ACC112 (cell line): ENCODE measurements around the gene ASTL.

Experiments used
- H2AFZ ChIP-seq: fragments of 200-600 bp; sonication (generic); one replicate; pipeline ENCODE4 v1.6.0; 2017; ENCODE audit warnings: antibody characterized with exemption, low read length; ENCODE audit not compliant: unreplicated experiment
- H3K27ac ChIP-seq: fragments of 200-600 bp; sonication (generic); 2 replicates; pipeline ENCODE4 v1.5.1; 2014; ENCODE audit warnings: low read depth, mild to moderate bottlenecking, antibody characterized with exemption, low read length, moderate library complexity
- H3K27me3 ChIP-seq: fragments of 200-600 bp; sonication (generic); 2 replicates; pipeline ENCODE4 v1.6.1; 2014; ENCODE audit warnings: mild to moderate bottlenecking, antibody characterized with exemption, low read length, moderate library complexity, mixed read lengths; ENCODE audit not compliant: insufficient read depth
- H3K36me3 ChIP-seq: fragments of 200-600 bp; sonication (generic); 2 replicates; pipeline ENCODE4 v1.6.1; 2016; ENCODE audit warnings: mild to moderate bottlenecking, antibody characterized with exemption, low read length, moderate library complexity, mixed read lengths; ENCODE audit not compliant: insufficient read depth
- H3K4me1 ChIP-seq: fragments of 200-600 bp; sonication (generic); one replicate; pipeline ENCODE4 v1.6.1; 2016; ENCODE audit warnings: low read length, mixed read lengths; ENCODE audit not compliant: insufficient read depth, unreplicated experiment, control insufficient read depth
- H3K4me3 ChIP-seq: fragments of 200-600 bp; sonication (generic); 2 replicates; pipeline ENCODE4 v1.5.1; 2014; ENCODE audit warnings: mild to moderate bottlenecking, low read depth, low read length
- H3K79me2 ChIP-seq: fragments of 200-600 bp; sonication (generic); one replicate; pipeline ENCODE4 v1.6.0; 2016; ENCODE audit warnings: low read length; ENCODE audit not compliant: control insufficient read depth, unreplicated experiment, insufficient read depth

Gene ASTL

DNA sequence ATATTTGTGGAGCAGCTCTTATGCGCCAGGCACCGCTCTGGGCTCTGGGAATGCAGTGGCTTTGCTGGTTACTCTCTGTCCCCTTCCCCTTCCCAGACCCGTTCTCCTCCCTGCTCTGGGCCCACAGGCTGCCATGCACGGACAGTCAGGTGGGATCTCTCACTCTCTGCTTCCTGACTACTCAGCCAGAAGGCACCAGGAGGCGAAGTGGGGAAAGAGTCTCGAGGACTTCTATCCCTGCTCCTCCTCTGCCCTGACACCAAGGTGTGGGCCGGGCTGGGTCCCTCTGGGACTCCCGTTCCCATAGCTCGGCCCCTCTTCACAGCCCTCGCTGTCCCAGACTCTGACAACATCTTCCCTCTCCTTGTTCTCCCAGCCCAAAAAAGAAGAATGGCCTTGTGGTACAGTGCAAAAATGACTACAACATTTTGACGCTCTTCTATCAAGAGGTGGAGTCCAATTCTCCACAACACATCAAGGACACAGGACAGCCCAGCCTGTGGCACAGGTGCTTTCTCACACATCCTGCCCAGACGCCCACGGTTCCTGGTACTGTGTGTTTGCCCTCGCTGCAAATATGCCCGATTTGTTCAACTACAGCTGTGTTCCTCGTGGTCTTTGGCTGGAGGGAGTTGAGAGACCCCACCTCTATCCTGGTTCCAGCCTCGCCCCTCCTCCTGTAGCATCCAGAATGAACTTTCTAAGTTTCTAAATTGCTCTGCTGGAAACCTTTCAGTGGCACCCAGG is 21.0 kb upstream of the ASTL start:
- Histone ChIP-seq H2AFZ (no peak overlapping the region), H3K27ac (no peak overlapping the region)

DNA sequence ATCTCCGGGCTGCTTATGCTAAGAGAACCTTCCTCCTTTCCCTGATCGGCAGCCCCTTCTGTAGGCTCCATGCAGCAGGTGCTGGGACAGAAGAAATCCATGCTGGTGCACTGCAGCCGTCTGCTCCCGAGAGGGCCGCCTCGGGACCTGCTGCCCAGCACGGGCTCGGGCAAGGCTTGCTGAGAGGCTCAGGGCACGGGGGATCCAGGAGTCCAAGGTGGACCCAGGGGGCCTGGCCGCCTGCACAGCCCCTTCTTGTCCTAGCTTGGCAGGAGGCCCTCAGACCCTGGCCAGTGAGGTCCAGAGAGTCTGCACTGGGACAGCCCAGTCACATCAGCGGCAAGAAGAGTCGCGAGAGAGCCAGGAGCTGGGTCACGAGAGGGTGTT is 20.2 kb upstream of the ASTL start:
- Histone ChIP-seq H2AFZ (no peak overlapping the region), H3K27me3 (peaks cover 3% of the 10 kb centered on the region; the same call in 1 of the 2 replicates), H3K4me1 (no peaks in the 10 kb centered on the region), H3K36me3 (no peaks in the 10 kb centered on the region), H3K27ac (no peak overlapping the region), H3K79me2 (no peaks in the 10 kb centered on the region), H3K4me3 (no peak overlapping the region)

More for the DNA sequence above, 21.0 kb upstream of the ASTL start:
- H3K4me1 ChIP-seq: no peaks in the 10 kb centered on the region
- H3K27me3 ChIP-seq: peaks cover 3% of the 10 kb centered on the region; the same call in 1 of the 2 replicates
- H3K36me3 ChIP-seq: no peaks in the 10 kb centered on the region
- no peak overlapping the region for H3K4me3 ChIP-seq
- H3K79me2 ChIP-seq: no peaks in the 10 kb centered on the region

DNA sequence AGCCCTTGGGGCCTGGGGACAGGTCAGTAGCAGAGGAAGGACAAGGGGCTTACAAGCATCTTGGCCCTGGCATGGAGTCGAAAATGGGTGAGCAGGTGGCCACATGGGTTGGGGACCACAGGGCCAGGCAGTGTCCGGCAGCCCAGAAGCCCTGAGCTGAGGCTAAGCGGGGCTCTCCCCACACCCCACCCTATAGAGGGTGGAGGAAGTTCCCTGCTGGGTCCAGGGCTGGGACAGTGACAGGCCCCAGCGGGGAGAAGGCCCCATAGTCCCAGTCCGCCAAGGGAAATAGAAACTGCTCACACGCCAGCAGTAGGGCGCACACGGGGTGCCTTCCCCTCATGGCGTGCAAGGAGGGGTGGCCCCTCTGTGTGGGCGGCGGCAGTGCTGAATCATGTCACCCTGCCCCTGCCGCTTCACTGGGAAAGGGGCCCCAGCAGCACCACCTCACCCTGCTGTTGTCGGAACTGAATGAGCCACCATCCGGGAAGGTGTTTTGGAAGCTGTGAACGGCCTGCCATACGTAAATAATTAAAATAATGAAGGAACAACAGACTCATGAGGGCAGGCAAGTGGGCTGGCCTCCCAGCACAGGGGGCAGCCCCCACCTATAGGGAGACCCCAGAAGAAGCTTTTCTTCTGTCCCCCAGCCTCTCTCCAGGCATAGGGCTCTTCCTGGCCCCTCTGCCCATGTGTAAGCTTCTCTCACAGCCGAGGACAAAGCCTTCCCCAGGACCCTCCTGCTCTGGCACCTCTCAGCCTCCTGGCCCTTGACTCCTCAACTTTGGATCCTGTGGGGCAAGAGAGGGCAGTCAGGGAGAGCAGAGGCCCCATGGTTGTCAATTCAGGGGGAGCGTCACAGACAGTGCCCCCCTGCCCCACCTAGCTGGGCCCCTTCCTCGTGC is 19.6 kb upstream of the ASTL start:
- H2AFZ ChIP-seq: no peak overlapping the region
- peaks cover 3% of the 10 kb centered on the region; the same call in 1 of the 2 replicates for H3K27me3 ChIP-seq

DNA sequence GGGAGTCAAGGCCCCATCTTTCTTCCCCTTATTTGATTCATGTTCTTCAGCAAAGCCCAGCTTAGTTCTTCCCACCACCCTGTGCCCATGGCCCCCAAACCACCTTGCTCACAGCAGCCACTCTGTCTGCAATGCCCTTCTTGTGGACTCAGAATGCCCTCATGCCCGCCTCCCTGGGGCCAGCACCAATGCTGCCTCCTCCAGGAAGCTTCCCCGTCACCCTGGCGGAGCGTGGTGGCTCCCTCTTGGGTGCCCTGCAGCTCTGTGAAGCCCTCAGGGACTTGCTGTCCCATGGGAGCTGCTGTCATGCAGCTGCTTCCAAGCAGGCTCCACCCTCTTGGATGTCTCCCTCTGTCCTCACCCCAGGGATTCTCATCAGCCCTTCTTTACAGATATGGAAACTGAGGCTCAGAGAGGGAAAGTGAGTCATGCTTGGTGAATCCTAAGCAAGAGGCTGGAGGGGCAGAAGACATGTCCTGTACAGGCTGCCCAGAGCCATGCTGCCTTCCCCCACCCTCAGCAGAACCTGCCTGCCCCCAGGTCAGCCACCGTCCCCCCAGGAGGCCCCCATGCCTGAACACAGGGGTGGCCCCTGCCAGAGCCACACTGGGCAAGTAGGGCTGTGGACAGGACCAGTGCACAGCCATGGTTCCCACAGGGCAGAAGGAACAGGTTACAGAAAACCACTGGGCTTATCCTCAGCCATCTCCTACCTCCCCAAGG is 18.8 kb upstream of the ASTL start:
- no peak overlapping the region for H3K27ac ChIP-seq

More for the DNA sequence above, 19.6 kb upstream of the ASTL start:
- H3K4me3 ChIP-seq: no peak overlapping the region
- H3K36me3 ChIP-seq: no peaks in the 10 kb centered on the region
- no peaks in the 10 kb centered on the region for H3K4me1 ChIP-seq
- no peaks in the 10 kb centered on the region for H3K79me2 ChIP-seq
- no peak overlapping the region for H3K27ac ChIP-seq

DNA sequence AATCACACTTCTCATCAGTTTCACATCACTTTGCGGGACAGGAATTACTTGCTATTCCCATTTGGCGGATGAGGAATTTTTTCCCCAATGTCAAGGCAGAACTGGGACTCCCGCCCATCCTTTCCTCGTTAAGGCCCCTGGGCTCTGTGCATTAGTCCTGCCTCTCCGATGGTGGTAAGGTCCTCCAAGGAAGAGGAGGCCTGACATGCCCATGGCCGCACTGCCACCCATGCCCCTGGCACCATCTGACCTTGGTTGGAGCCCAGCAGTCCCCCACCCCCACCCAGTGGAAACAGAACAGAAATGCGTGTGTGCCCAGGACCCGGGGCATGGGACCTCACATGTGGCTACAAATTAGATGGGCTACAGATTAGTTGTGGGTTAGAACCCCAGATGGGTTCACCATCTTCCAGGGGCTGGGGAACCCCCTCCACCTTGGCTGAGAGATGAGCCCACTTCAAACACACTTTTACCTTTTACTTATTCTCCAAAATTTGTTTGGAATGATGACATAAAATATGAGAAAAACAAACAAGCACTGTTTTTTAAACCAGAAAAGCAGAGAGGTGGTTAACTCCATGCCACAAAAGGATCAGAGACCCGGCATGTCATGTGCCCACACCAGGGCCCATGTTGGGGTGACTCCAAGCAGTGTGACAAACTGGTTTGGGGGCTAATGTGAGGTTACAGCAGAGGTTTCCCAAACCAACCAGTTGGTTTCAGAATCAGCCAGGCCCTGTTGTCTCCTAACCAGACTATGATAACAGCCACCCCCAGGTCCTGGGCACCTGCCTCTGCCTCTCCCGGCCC is 17.9 kb upstream of the ASTL start:
- Histone ChIP-seq H3K4me1 (no peaks in the 10 kb centered on the region), H3K27me3 (peaks cover 3% of the 10 kb centered on the region; the same call in 1 of the 2 replicates), H3K4me3 (no peak overlapping the region), H3K79me2 (no peaks in the 10 kb centered on the region), H2AFZ (no peak overlapping the region), H3K27ac (no peak overlapping the region), H3K36me3 (no peaks in the 10 kb centered on the region)

More for the DNA sequence above, 18.8 kb upstream of the ASTL start:
- no peak overlapping the region for H2AFZ ChIP-seq
- H3K4me3 ChIP-seq: no peak overlapping the region
- no peaks in the 10 kb centered on the region for H3K4me1 ChIP-seq
- H3K27me3 ChIP-seq: peaks cover 3% of the 10 kb centered on the region; the same call in 1 of the 2 replicates
- no peaks in the 10 kb centered on the region for H3K36me3 ChIP-seq
- no peaks in the 10 kb centered on the region for H3K79me2 ChIP-seq

DNA sequence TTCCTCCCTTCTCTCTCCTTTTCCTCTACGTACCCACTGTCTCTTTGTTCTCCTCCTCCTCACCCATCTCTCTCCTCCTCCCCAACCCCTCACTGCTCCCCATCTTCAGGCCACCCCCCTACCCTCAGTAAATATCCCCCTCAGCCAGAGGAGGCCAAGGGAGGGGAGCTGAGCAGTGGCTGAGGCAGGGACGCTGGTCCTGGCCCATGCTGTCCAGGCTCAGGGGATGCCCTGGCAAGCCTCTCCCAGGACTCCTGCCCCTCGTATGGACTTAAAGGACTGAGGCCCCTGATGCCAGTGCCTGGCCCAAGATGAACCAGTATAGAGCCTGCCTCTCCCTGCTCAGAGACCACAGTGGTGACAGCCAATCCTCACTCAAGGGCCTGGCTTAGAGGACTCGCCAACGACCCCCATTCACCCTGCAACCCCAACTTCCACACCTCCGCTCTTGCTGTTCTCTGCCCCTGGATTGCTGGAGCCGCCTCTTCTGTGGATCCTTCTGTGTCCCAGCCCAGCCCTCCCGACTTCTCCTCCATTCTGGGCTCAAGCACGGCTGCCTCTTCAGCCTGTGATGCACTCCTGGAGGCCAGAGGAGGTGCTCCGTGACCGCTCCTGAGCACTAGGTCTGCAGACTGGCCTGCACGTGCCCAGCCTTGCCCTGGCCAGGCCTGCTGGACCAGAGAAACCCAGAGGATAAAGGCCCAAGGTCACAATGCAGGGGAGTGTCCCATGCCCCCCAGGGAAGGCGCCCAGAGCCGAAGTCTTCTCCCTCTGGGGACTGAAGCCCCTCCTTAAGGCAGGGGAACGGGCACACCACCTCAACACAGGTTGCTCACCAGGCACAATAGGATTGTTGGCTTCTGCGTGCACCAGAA is 16.4 kb upstream of the ASTL start:
- Histone ChIP-seq H3K27ac (no peak overlapping the region), H3K79me2 (no peaks in the 10 kb centered on the region), H3K4me3 (no peak overlapping the region), H3K27me3 (peaks cover 3% of the 10 kb centered on the region; the same call in 1 of the 2 replicates), H3K36me3 (no peaks in the 10 kb centered on the region), H2AFZ (no peak overlapping the region), H3K4me1 (no peaks in the 10 kb centered on the region)

DNA sequence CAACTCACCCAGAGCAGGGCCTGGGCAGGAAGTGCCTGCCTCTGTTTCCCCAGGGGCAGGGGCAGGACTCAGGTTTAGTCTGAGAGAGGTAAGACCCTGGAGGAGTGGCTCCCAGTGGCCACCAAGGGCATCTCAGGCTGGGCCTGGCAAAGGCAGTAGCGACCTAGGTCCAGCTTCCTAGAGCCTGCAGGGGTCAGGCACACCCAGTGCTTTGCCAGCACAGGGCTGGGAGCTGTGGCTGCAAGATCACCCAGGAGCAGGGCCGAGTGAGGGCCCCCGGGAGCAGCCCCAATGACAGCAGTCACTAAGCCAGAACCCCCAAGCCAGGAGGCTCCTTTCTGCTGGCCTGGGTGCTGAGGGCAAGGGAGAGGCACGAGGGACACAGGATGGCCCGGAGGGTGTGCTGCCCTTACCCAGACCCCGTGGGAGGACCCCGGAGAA is 15.7 kb upstream of the ASTL start:
- Histone ChIP-seq H3K79me2 (no peaks in the 10 kb centered on the region), H3K4me1 (no peaks in the 10 kb centered on the region), H2AFZ (no peak overlapping the region), H3K36me3 (no peaks in the 10 kb centered on the region), H3K27ac (no peak overlapping the region), H3K27me3 (peaks cover 3% of the 10 kb centered on the region; the same call in 1 of the 2 replicates), H3K4me3 (no peak overlapping the region)

DNA sequence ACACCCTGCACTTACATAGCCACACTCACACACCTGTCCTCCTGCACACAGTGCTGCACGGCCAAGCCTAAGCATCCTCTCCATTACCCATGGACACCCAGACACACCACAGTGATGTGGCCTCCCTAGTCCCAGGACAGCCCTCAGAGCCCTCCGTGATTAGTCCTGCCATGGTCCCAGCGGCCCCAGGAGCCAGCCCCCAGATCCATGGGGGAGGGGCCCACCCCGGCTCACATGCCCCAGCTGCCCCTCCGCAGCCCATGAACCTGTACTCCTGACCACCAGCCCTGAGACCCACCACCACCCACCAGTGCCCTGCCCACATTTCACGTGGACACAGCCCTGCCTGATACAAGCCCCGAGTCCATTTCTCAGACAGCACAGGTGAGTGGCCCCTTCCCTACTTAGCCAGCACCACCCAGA is 15.0 kb upstream of the ASTL start:
- H3K4me3 ChIP-seq: no peak overlapping the region
- no peaks in the 10 kb centered on the region for H3K36me3 ChIP-seq
- no peak overlapping the region for H3K27ac ChIP-seq
- no peaks in the 10 kb centered on the region for H3K27me3 ChIP-seq
- H2AFZ ChIP-seq: no peak overlapping the region
- no peaks in the 10 kb centered on the region for H3K79me2 ChIP-seq
- peaks cover 6% of the 10 kb centered on the region for H3K4me1 ChIP-seq
